CD14-positive monocyte (primary cell): Measurements from ENCODE around the gene ASMTL. TPM values are rescaled to one million over a fixed set of nuclear protein-coding genes. Genes with fewer than 3 reads are reported as not detected.

Experiments used
- DNase-seq, 3 donors: peaks; one replicate each; pipeline ENCODE4 v3.0.0-alpha.2; 2011 to 2022
- H2AFZ ChIP-seq: 2 replicates; pipeline ENCODE4 v1.6.0; 2012; ENCODE audit warnings: mild to moderate bottlenecking, low read depth, low read length, inconsistent platforms; ENCODE audit not compliant: insufficient read depth, poor library complexity, severe bottlenecking
- H3K27ac ChIP-seq, 2 donors: 1 replicate in 1 of 2; 2 replicates in 1 of 2; pipeline ENCODE4 v1.5.1; 2012 to 2013; ENCODE audit warnings: low read length in 2 of 2, control low read depth in 1 of 2, inconsistent platforms in 1 of 2, low read depth in 1 of 2, mild to moderate bottlenecking in 1 of 2
- H3K27me3 ChIP-seq, 2 donors: one replicate each; pipeline versions ENCODE4 v1.6.0 to v1.6.1; 2011 to 2013; ENCODE audit warnings: low read length in 2 of 2; ENCODE audit not compliant: control insufficient read depth in 2 of 2, insufficient read depth in 2 of 2
- H3K36me3 ChIP-seq, 2 donors: replicated peaks in 1 of 2; 1 replicate in 1 of 2; 2 replicates in 1 of 2; pipeline versions ENCODE4 v1.5.1 to v1.6.1; 2012 to 2013; ENCODE audit warnings: low read length in 2 of 2, control low read depth in 1 of 2, inconsistent platforms in 1 of 2, mild to moderate bottlenecking in 1 of 2; ENCODE audit not compliant: insufficient read depth in 2 of 2, control insufficient read depth in 1 of 2
- H3K4me1 ChIP-seq, 2 donors: 1 replicate in 1 of 2; 2 replicates in 1 of 2; pipeline versions ENCODE4 v1.5.1 to v1.6.1; 2012 to 2013; ENCODE audit warnings: low read length in 2 of 2, control low read depth in 1 of 2, inconsistent platforms in 1 of 2, mild to moderate bottlenecking in 1 of 2, moderate library complexity in 1 of 2; ENCODE audit not compliant: insufficient read depth in 2 of 2, control insufficient read depth in 1 of 2
- H3K4me2 ChIP-seq: replicated peaks from 2 replicates; pipeline ENCODE3; 2012; ENCODE audit warnings: low read length, moderate library complexity, mild to moderate bottlenecking; ENCODE audit not compliant: poor library complexity, severe bottlenecking; ENCODE audit errors: extremely low read depth
- H3K4me3 ChIP-seq, 3 experiments: fragments of 200-600 bp in 1 of 3; sonication (generic) in 1 of 3; replicated peaks in 1 of 3; 1 replicate in 2 of 3; 2 replicates in 1 of 3; pipeline ENCODE4 v1.5.1; 2011 to 2013; ENCODE audit warnings: low read length in 3 of 3, mild to moderate bottlenecking in 3 of 3, control low read depth in 2 of 3, low read depth in 2 of 3, inconsistent platforms in 1 of 3, moderate library complexity in 1 of 3
- H3K79me2 ChIP-seq: 2 replicates; pipeline ENCODE4 v1.6.0; 2012; ENCODE audit warnings: mild to moderate bottlenecking, control low read depth, inconsistent platforms, low read length, moderate library complexity; ENCODE audit not compliant: insufficient read depth
- H3K9ac ChIP-seq: 2 replicates; pipeline ENCODE4 v1.6.0; 2017; ENCODE audit warnings: low read length, mild to moderate bottlenecking; ENCODE audit not compliant: insufficient read depth, poor library complexity, severe bottlenecking
- H3K9me3 ChIP-seq, 2 donors: replicated peaks in 1 of 2; 1 replicate in 1 of 2; 2 replicates in 1 of 2; pipeline versions ENCODE4 v1.5.1 to v1.6.1; 2012 to 2013; ENCODE audit warnings: low read length in 2 of 2, control low read depth in 1 of 2; ENCODE audit not compliant: control insufficient read depth in 1 of 2, insufficient read depth in 1 of 2
- H4K20me1 ChIP-seq: 2 replicates; pipeline ENCODE4 v1.6.0; 2012; ENCODE audit warnings: mild to moderate bottlenecking, low read length, control low read depth, moderate library complexity; ENCODE audit not compliant: insufficient read depth
- H3K27ac Mint-ChIP-seq, 7 donors: one replicate each; pipeline ENCODE4 v1.8.0; 2020; ENCODE audit warnings: mild to moderate bottlenecking in 7 of 7, mixed read lengths in 7 of 7, moderate library complexity in 6 of 7, inconsistent platforms in 2 of 7
- H3K27me3 Mint-ChIP-seq, 3 donors: one replicate each; pipeline ENCODE4 v1.8.0; 2021 to 2022; ENCODE audit warnings: low read depth in 3 of 3, mild to moderate bottlenecking in 3 of 3, mixed read lengths in 3 of 3, moderate library complexity in 3 of 3, inconsistent platforms in 1 of 3
- H3K36me3 Mint-ChIP-seq, 2 donors: one replicate each; pipeline ENCODE4 v1.8.0; 2020; ENCODE audit warnings: mixed read lengths in 2 of 2, inconsistent platforms in 1 of 2, mild to moderate bottlenecking in 1 of 2
- H3K4me1 Mint-ChIP-seq: one replicate; pipeline ENCODE4 v1.8.0; 2020; ENCODE audit warnings: mild to moderate bottlenecking, mixed read lengths
- H3K4me3 Mint-ChIP-seq, 2 donors: one replicate each; pipeline ENCODE4 v1.8.0; 2020; ENCODE audit warnings: mild to moderate bottlenecking in 2 of 2, mixed read lengths in 2 of 2, moderate library complexity in 1 of 2
- H3K9me3 Mint-ChIP-seq, 7 donors: one replicate each; pipeline ENCODE4 v1.8.0; 2020 to 2022; ENCODE audit warnings: mixed read lengths in 7 of 7, mild to moderate bottlenecking in 6 of 7, moderate library complexity in 6 of 7, inconsistent platforms in 2 of 7
- CTCF ChIP-seq: fragments of 200-600 bp; IDR thresholded peaks from one replicate; pipeline ENCODE4 v1.8.0; 2022; ENCODE audit warnings: antibody characterized with exemption, mild to moderate bottlenecking
- WGBS: methylation state at CpG from one replicate; pipeline ENCODE4 v1.1.5; 2013; ENCODE audit warnings: missing lambda C conversion rate; ENCODE audit not compliant: insufficient coverage; 5-methylcytosine and 5-hydroxymethylcytosine counted together
- intact Hi-C, 2 donors: fragments of 100-400 bp; cut with micrococcal nuclease; formaldehyde crosslinking; loops; one replicate each; pipeline versions ENCODE4 v1.15.0 to v1.15.1; 2023
- polyA plus RNA-seq, 3 donors: library from polyadenylated mRNA; depleted of rRNA in 1 of 3; unstranded in 2 of 3; stranded (reverse) in 1 of 3; fragments of 300-500 nt in 2 of 3; fragments of >200 nt in 1 of 3; fragmentation: Illumina TruSeq in 2 of 3; gene quantifications; 1 replicate in 2 of 3; 2 replicates in 1 of 3; pipeline ENCODE4 v1.2.3, GENCODE V29; 2012 to 2021

Gene ASMTL
- polyA plus RNA-seq, 3 donors, result 19.0 to 31.5 (median 31.0) TPM

GRCh38 chrX:1418901-1419544 lies 33.7 kb downstream of the ASMTL start:
- H3K79me2 ChIP-seq, result no peaks in the 10 kb centered on the region
- peaks cover 17 to 42% of the 10 kb centered on the region in 2 donors for H3K36me3 ChIP-seq
- no peak overlapping the region for H3K4me3 Mint-ChIP-seq
- DNase-seq, result no peak
- no peak for TF ChIP-seq CTCF
- H3K9me3 ChIP-seq, result peaks cover 33 to 37% of the 10 kb centered on the region in 2 donors
- intact Hi-C loops, result no loop called here
- peaks cover 0 to 3% (median 0%) of the 10 kb centered on the region in 3 donors for H3K27me3 Mint-ChIP-seq
- H3K9me3 Mint-ChIP-seq, result peaks cover 8 to 33% (median 30%) of the 10 kb centered on the region in 7 donors
- WGBS, result 96% methylated on average over 27 of the region's 29 CpGs
- no peak overlapping the region for H3K4me3 ChIP-seq
- H2AFZ ChIP-seq, result no peak overlapping the region
- H3K4me2 ChIP-seq, result no peak overlapping the region
- no peak overlapping the region for H3K27ac Mint-ChIP-seq
- H3K4me1 ChIP-seq, result no peaks in the 10 kb centered on the region
- H3K36me3 Mint-ChIP-seq, result peaks cover 14 to 32% of the 10 kb centered on the region in 2 donors
- H3K27me3 ChIP-seq, result no peaks in the 10 kb centered on the region
- no peak overlapping the region for H3K9ac ChIP-seq
- no peak overlapping the region for H3K27ac ChIP-seq
- no peaks in the 10 kb centered on the region for H4K20me1 ChIP-seq
- H3K4me1 Mint-ChIP-seq, result no peaks in the 10 kb centered on the region

GRCh38 chrX:1417921-1418771 lies 34.6 kb downstream of the ASMTL start:
- Mint-ChIP-seq H3K27me3 (peaks cover 0 to 1% (median 0%) of the 10 kb centered on the region in 3 donors), H3K36me3 (peaks cover 18 to 35% of the 10 kb centered on the region in 2 donors), H3K9me3 (peaks cover under 1 to 25% (median 23%) of the 10 kb centered on the region in 7 donors), H3K27ac (no peak overlapping the region), H3K4me3 (no peak overlapping the region), H3K4me1 (no peaks in the 10 kb centered on the region)
- peaks cover 25 to 51% of the 10 kb centered on the region in 2 donors for H3K36me3 ChIP-seq
- no peaks in the 10 kb centered on the region for H3K27me3 ChIP-seq
- H3K27ac ChIP-seq, result no peak overlapping the region
- intact Hi-C loops, result no loop called here
- no peak overlapping the region for H3K4me2 ChIP-seq
- H3K9ac ChIP-seq, result no peak overlapping the region
- TF ChIP-seq CTCF, result no peak
- no peak overlapping the region for H2AFZ ChIP-seq
- H4K20me1 ChIP-seq, result no peaks in the 10 kb centered on the region
- H3K79me2 ChIP-seq, result no peaks in the 10 kb centered on the region
- WGBS, result 97% methylated on average over 15 of the region's 20 CpGs
- H3K4me3 ChIP-seq, result no peak overlapping the region
- no peak for DNase-seq
- no peaks in the 10 kb centered on the region for H3K4me1 ChIP-seq
- peaks cover 25 to 29% of the 10 kb centered on the region in 2 donors for H3K9me3 ChIP-seq
